GM21786 (cell line): Measurements from ENCODE around the gene ARHGAP9.
A peak's percentile ranks its signal among the peaks of the same experiment; 100 is the strongest.
"Not testable (repeated sequence)": the region's sequence is repeated elsewhere in the genome, so short reads cannot be mapped to it uniquely, and the experiment has no call there.

Experiments
- ATAC-seq: cut with Tn5 transposase; IDR thresholded peaks from one replicate; pipeline ENCODE4 v1.9.1; 2021; ENCODE audit not compliant: unreplicated experiment

ARHGAP9 gene

GRCh38 chr12:57439762-57440266, 39.9 kb downstream of the ARHGAP9 start:
- ATAC-seq = no peak

- no peak for ATAC-seq
These were observed 41.3 kb downstream of the ARHGAP9 start for GRCh38 chr12:57438400-57438799.

GRCh38 chr12:57435293-57435692, 44.4 kb downstream of the ARHGAP9 start:
- no peak for ATAC-seq

GRCh38 chr12:57434517-57435223, 45.0 kb downstream of the ARHGAP9 start, which contains the start of gene INHBC:
INHBC (plus strand) TSS chr12:57434784; CDS start chr12:57434887, 103 bp downstream.
- no peak for ATAC-seq

- no peak for ATAC-seq
These were observed 46.3 kb downstream of the ARHGAP9 start for GRCh38 chr12:57433370-57433769.

- no peak for ATAC-seq
These were observed 47.9 kb downstream of the ARHGAP9 start for GRCh38 chr12:57431654-57432188.

GRCh38 chr12:57430931-57431566, 48.6 kb downstream of the ARHGAP9 start, which contains the start of gene R3HDM2:
R3HDM2 (minus strand) TSS chr12:57431043; CDS start chr12:57310428, 120,615 bp downstream.
- peak; percentile 95 for ATAC-seq

- ATAC-seq = peak; percentile 43
These were observed 49.3 kb downstream of the ARHGAP9 start for GRCh38 chr12:57430112-57430930.

- ATAC-seq = no peak
These were observed 50.1 kb downstream of the ARHGAP9 start for GRCh38 chr12:57429473-57430111.

GRCh38 chr12:57428965-57429364, 50.7 kb downstream of the ARHGAP9 start:
- ATAC-seq = no peak

- not testable (repeated sequence) for ATAC-seq
These were observed 52.7 kb downstream of the ARHGAP9 start for GRCh38 chr12:57426948-57427347.
